Uterus (tissue), 4 donors: Measurements from ENCODE around the gene GUCA2A. TPM values are rescaled to one million over a fixed set of nuclear protein-coding genes. Genes with fewer than 3 reads are reported as not detected.

Source experiments
- DNase-seq, 2 donors: peaks; one replicate each; pipeline ENCODE4 v3.0.0-alpha.2; 2019 to 2020
- H3K27ac ChIP-seq, 2 donors: fragments of 200-600 bp; sonication (generic); 1 replicate in 1 of 2; 2 replicates in 1 of 2; pipeline ENCODE4 v1.5.1; 2016 to 2018
- H3K27me3 ChIP-seq, 2 donors: fragments of 200-600 bp; sonication (generic); one replicate each; pipeline ENCODE4 v1.5.1; 2018 to 2019; ENCODE audit warnings: control low read depth in 1 of 2
- H3K36me3 ChIP-seq, 2 donors: fragments of 200-600 bp; sonication (generic); one replicate each; pipeline ENCODE4 v1.5.1; 2019; ENCODE audit warnings: control low read depth in 1 of 2
- H3K4me1 ChIP-seq, 2 donors: fragments of 200-600 bp; sonication (generic); one replicate each; pipeline ENCODE4 v1.5.1; 2018 to 2019; ENCODE audit warnings: control low read depth in 1 of 2
- H3K4me3 ChIP-seq, 2 donors: fragments of 200-600 bp; sonication (generic); 1 replicate in 1 of 2; 2 replicates in 1 of 2; pipeline ENCODE4 v1.5.1; 2018 to 2019; ENCODE audit warnings: mild to moderate bottlenecking in 1 of 2
- H3K9me3 ChIP-seq, 2 donors: fragments of 200-600 bp; sonication (generic); one replicate each; pipeline ENCODE4 v1.5.1; 2019; ENCODE audit warnings: control low read depth in 1 of 2
- POLR2A ChIP-seq, 2 donors: fragments of 450-650 bp; IDR thresholded peaks; one replicate each; pipeline ENCODE4 v1.6.1; 2016; ENCODE audit warnings: antibody characterized with exemption in 2 of 2, mild to moderate bottlenecking in 1 of 2, moderate library complexity in 1 of 2
- intact Hi-C: fragments of 100-400 bp; cut with DNase I; formaldehyde crosslinking; loops from one replicate; pipeline ENCODE4 v1.15.1; 2023; ENCODE audit warnings: low total_unique reads
- total RNA-seq, 4 donors: library from RNA; depleted of rRNA in 3 of 4; stranded (reverse); fragments of >200 nt in 3 of 4; gene quantifications; one replicate each; pipeline versions ENCODE4 v1.1.0 to v1.2.4, GENCODE V29; 2014 to 2023
- TF ChIP-seq, protein P1 (sequence below), 4 experiments: fragments of 200-600 bp in 2 of 4; fragments of 450-650 bp in 2 of 4; sonication (generic) in 2 of 4; IDR thresholded peaks; one replicate each; pipeline ENCODE4 v1.5.1; 2016 to 2019; ENCODE audit warnings: antibody characterized with exemption in 4 of 4, mild to moderate bottlenecking in 2 of 4, moderate library complexity in 1 of 4
- donor health status: DM: yes; HTN: yes; CAD: no.

GUCA2A gene
- total RNA-seq, 4 donors from 2014 or later = not detected

DNA sequence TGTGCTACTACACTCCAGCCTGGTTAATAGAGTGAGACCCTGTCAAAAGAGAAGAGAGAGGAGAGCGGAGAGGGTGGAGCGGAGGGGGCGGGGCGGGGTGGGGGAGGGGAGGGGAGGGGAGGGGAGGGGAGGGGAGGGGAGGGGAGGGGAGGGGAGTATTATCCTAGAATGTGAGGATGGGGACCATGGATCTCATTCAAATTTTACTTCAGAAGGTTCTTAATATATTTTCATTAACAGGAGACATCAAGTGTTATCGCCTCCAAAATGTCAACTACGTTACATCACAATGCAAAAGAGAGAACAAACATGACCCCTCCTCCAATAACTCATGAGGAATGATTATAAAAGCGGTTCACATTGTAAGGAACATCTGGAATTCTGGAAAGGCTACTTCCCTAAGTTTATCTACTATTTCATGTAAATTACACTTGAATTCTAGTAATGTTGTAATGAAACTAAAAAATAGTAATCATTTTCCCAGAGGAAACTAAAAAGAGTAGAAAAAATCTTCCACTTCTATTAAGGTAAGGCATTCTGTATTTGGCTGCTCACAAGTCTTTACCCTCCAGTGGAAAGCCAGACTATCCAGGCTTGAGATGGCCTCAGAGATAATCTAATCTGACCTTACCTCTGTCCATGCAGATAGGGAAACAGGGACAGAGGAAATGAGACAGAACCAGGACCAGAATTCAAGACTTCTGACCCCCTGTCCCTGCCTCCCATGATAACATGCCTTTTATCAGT lies 18.8 kb upstream of the GUCA2A start:
- TF ChIP-seq, protein P1, sequence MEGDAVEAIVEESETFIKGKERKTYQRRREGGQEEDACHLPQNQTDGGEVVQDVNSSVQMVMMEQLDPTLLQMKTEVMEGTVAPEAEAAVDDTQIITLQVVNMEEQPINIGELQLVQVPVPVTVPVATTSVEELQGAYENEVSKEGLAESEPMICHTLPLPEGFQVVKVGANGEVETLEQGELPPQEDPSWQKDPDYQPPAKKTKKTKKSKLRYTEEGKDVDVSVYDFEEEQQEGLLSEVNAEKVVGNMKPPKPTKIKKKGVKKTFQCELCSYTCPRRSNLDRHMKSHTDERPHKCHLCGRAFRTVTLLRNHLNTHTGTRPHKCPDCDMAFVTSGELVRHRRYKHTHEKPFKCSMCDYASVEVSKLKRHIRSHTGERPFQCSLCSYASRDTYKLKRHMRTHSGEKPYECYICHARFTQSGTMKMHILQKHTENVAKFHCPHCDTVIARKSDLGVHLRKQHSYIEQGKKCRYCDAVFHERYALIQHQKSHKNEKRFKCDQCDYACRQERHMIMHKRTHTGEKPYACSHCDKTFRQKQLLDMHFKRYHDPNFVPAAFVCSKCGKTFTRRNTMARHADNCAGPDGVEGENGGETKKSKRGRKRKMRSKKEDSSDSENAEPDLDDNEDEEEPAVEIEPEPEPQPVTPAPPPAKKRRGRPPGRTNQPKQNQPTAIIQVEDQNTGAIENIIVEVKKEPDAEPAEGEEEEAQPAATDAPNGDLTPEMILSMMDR (IDR thresholded peaks at IDR 0.05) = no peak
- TF ChIP-seq POLR2A (IDR thresholded peaks at IDR 0.05) = no peak
- intact Hi-C loops = no loop called here
- H3K4me3 ChIP-seq = no peak overlapping the region
- peaks cover 0 to 12% of the 10 kb centered on the region in 2 donors for H3K4me1 ChIP-seq
- no peaks in the 10 kb centered on the region for H3K36me3 ChIP-seq
- H3K27me3 ChIP-seq = no peaks in the 10 kb centered on the region
- no peak for DNase-seq
- no peaks in the 10 kb centered on the region for H3K9me3 ChIP-seq
- H3K27ac ChIP-seq = no peak overlapping the region

DNA sequence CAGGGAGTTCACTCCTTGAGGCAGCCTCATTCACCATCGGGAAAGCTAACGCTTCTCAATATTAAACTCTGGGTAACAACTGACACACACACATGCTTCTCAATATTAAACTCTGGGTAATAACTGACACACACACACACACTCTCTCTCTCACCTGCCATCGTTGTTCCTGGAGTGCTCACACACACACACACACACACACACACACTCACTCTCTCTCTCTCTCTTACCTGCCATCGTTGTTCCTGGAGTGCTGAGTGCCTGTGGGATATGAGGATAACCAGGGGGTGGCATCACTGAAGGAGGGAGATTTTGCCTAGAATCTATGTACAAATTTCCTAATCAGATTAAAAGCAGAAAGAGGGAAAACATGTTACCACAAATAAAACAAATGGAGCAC lies 17.1 kb upstream of the GUCA2A start:
- Histone ChIP-seq H3K36me3 (no peaks in the 10 kb centered on the region), H3K27ac (no peak overlapping the region), H3K4me3 (no peak overlapping the region), H3K4me1 (peaks cover 0 to 12% of the 10 kb centered on the region in 2 donors), H3K27me3 (no peaks in the 10 kb centered on the region), H3K9me3 (no peaks in the 10 kb centered on the region)
- DNase-seq = no peak
- TF ChIP-seq, protein P1 (IDR thresholded peaks at IDR 0.05) = no peak
- TF ChIP-seq POLR2A (IDR thresholded peaks at IDR 0.05) = no peak
- intact Hi-C loops = no loop called here

DNA sequence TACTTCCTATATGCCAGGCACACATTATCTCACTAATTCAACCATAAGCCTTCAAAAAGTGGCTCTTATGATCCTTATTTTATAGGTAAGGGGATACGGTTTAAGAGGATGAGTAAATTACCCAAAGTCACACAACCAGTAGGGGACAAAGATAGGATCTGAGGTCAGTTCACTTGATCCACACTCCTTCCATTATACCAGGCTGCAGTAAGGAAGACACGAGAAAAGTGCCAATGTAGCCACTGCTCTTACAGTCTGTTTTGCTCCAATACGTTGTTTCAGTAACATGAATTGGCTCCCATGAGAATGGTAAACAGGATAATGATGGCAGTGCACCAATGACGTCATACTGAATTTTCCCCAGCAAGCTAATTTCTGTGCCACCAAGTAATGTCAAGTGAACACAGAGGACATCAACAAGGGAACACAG lies 15.4 kb upstream of the GUCA2A start:
- no peak for TF ChIP-seq POLR2A (IDR thresholded peaks at IDR 0.05)
- TF ChIP-seq, protein P1 (IDR thresholded peaks at IDR 0.05) = no peak
- DNase-seq = no peak
- intact Hi-C loops = no loop called here
- H3K4me1 ChIP-seq = peaks cover 0 to 12% of the 10 kb centered on the region in 2 donors
- no peaks in the 10 kb centered on the region for H3K9me3 ChIP-seq
- H3K27ac ChIP-seq = peak overlapping the region; percentile 19 to 32
- no peaks in the 10 kb centered on the region for H3K27me3 ChIP-seq
- H3K4me3 ChIP-seq = no peak overlapping the region
- H3K36me3 ChIP-seq = no peaks in the 10 kb centered on the region

DNA sequence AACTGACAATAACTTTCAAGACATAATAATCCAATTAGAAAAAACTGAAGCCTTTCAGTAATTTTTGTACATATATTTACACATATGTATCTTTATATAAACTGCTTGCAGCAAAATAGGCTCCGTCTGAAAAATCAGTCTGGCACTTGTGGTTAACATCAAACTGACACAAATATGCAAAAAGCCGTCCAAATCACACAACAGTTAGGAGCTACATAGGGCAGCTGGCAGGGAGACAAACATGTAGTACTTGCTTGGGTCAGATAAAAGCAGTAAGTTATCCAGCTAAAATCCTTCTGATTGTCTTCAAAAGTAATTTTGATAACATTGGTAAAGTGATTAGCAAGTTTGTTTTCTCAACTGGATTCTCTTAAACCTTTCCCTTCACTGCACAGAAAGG lies 14.7 kb upstream of the GUCA2A start:
- H3K27me3 ChIP-seq = no peaks in the 10 kb centered on the region
- H3K4me3 ChIP-seq = no peak overlapping the region
- intact Hi-C loops = no loop called here
- H3K27ac ChIP-seq = peak overlapping the region; percentile 19 to 32
- DNase-seq = peak in 1 of 2 donors; percentile 41
- no peaks in the 10 kb centered on the region for H3K36me3 ChIP-seq
- H3K4me1 ChIP-seq = peaks cover 0 to 12% of the 10 kb centered on the region in 2 donors
- TF ChIP-seq POLR2A (IDR thresholded peaks at IDR 0.05) = no peak
- TF ChIP-seq, protein P1 (IDR thresholded peaks at IDR 0.05) = no peak
- no peaks in the 10 kb centered on the region for H3K9me3 ChIP-seq

DNA sequence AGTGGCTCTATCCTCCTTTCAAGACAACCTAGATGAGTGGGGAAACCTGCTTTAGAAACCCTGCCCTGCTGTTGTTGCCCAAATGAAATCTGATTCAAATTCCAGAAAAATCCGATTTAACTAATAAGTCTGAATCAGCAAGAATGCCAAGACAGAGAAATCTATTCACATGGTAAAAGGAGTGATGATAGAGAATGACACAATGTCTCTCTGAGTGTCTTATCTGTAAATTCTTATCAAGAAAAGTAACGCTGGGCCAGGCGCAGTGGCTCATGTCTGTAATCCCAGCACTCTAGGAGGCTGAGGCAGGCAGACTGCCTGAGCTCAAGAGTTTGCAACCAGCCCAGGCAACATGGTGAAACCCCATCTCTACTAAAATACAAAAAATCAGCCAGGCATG lies 13.7 kb upstream of the GUCA2A start:
- intact Hi-C loops = no loop called here

More for the DNA sequence above, 13.7 kb upstream of the GUCA2A start:
- Histone ChIP-seq H3K9me3 (no peaks in the 10 kb centered on the region), H3K36me3 (no peaks in the 10 kb centered on the region), H3K27me3 (no peaks in the 10 kb centered on the region), H3K4me3 (no peak overlapping the region), H3K4me1 (peaks cover 0 to 12% of the 10 kb centered on the region in 2 donors), H3K27ac (peak overlapping the region; percentile 25 to 35)
- no peak for DNase-seq
- TF ChIP-seq, protein P1 (IDR thresholded peaks at IDR 0.05) = no peak
- no peak for TF ChIP-seq POLR2A (IDR thresholded peaks at IDR 0.05)
